Measurements from ENCODE around the gene SLC22A15.
A peak's percentile ranks its signal among the peaks of the same experiment; 100 is the strongest.
"Not testable (repeated sequence)": the region's sequence is repeated elsewhere in the genome, so short reads cannot be mapped to it uniquely, and the experiment has no call there.

Gene SLC22A15

DNA sequence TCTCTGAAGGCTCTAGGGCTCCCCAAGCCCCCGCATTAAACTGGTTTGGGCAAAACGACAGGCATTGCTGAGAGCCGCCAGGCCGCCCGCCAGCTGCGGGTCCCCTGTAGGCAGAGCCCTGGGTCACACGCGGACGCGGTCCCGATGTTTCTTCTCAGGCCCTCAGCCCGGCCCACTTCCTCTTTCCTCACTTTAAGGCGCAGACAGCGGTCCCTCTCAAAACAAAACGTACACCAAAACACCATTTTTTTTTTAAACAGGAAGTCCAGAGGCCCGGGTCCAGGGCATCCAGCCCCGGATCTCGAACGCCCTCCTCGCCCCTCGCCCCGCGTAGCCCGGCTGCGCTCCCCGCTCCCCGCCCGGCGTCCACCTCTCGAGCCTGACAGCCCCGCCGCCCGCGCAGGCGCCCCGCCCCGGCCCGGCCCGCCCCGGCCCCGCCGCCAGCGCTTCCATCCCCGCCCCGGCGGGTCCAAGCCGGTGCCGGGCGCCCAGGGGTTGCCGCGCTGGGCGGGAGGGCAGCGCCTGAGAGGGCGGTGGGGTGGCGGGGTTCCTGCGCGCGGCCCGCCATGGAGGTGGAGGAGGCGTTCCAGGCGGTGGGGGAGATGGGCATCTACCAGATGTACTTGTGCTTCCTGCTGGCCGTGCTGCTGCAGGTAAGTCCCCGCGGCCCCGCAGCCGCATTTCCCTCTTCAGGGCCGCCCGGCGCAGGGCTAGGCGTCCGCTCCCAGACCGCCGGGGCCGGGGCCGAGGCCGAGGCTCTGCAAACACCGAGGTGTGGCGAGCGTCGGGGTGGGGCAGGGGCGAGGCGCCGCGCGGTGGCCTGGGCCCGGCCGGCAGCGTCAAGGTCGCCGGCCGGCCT lies at the start of gene SLC22A15:
Gene SLC22A15 (plus strand): TSS at position 452 of the 859 bp plus-strand sequence. CDS start 115 bp downstream, at position 567.
- peak; percentile 58 for DNase-seq

DNA sequence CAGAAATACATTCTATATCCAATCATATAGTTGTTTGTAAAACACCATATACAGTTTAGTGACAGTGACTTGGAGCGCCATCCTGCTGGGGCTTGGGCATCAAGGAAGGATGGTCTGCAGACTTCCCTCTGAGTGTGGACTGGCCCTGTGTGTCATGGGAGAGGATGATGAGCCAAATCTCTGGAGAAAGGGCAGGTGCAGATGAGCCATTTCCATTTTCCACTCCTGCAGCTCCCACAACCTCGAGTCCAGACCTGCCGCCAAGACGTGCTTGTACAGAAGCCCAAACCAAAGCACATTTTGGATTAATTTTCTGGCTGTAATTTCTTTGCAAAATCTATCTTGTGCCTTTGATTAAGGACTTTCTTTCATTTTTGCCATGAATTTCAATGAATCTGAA lies 48.3 kb upstream of the SLC22A15 start:
- DNase-seq: no peak

DNA sequence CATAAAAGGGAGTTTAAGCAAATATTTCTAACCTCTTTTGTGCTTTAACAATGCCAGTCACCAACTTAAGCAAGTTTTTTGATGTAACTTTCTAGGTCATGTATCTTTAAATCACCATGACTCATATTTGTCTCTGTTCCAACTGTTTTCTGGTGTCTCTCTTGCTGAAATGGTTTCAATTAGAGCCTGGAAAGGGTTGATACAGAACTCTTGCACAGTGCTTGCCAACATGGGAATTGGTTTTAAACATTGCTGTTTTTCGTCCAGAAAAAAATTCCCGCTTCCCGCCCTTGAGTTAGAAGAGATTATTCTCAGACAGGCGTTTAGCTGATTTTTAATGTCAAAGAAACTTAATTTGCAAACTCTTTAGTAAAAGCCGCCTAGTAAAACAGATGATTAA lies 46.4 kb upstream of the SLC22A15 start:
- DNase-seq: peak; percentile 90

DNA sequence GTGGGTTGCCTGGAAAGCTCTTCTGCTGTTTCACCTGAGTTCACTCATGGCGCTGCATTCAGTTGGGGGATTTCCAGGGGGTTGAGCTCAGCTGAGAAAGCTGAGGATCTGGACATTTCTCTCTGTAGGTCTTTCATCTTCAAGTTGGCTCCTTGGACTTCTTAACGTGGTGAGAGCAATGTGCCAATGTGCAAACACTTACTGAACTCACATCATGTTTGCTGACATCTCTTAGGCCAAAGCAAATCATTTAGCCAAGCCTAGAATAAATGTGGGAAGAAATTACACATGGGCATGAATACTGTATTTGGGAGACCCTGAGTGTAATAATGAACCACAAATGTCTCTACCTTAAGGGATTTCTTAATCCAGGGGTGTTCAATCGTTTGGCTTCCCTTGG lies 42.7 kb upstream of the SLC22A15 start:
- DNase-seq: no peak

DNA sequence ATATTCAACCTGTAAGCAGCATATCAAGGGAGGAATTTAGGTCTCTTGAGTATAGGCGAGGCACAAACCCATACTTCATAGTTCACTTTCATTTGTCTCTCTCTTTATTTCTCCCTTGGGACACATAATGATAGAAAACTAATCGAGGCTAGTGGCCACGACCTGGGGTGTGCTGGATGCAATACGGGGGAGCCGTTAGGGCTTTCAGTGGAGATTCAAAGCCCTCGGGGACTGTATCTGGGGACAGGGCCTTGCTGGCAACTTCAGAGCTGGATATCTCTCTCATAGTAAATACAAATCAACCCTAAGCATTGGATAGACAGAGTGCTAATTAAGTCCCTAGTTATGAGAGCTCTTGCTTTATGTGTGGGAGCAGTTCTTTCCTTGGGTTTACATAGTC lies 36.9 kb upstream of the SLC22A15 start:
- DNase-seq: no peak

DNA sequence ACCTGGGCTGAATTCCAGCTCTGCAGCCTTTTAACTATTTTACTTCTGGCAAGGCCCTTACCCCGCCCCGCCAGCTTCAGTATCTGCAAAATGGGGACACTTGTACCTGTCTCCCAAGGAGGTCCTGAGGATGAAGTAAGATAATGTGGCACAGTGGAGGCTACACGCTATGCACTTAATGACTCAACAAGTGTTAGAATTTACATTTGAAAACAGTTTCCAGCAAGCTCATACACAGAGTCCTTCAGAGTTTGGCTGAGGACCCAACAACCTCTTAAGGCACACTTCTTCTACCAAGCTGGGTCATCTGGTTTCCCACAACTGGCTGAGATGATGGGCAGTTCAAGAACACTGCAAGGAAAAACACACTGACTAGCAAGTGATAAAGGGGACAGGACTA lies 30.2 kb upstream of the SLC22A15 start:
- no peak for DNase-seq

DNA sequence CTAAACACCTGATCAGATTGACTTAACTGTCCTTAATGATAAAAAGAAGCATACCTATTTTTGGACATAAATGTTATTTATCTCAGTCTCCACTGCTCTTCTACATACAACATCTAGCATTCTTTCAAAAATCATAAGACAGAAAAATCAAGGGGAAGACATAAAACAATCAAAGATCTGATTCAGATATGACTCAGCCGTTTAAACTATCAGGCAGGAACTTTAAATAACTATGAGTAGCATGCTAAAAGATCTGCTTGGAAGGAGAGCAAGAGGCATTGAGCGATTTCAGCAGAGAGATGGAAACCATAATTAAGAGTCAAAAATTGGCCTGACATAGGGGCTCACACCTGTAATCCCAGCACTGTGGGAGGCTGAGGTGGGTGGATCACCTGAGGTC lies 27.2 kb upstream of the SLC22A15 start:
- peak; percentile 45 for DNase-seq

DNA sequence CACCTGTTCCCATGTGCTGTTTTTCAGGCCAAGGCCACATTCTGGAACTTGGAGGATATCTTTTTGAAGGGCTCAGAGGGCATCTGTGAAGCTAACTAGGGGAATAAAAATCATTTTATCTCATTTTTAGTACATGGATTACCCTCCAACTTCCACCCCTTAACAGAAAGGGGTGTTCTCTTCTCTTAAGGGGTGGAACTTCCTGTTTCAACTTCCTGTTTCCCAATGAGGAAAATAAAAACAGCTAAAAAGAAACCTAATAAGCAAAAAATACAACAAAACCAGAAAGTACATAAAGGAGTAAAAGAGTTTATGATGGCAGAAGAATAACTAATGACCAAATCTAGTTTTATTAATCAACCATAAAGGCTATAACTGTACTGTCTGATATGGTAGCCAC lies 24.8 kb upstream of the SLC22A15 start:
- no peak for DNase-seq

DNA sequence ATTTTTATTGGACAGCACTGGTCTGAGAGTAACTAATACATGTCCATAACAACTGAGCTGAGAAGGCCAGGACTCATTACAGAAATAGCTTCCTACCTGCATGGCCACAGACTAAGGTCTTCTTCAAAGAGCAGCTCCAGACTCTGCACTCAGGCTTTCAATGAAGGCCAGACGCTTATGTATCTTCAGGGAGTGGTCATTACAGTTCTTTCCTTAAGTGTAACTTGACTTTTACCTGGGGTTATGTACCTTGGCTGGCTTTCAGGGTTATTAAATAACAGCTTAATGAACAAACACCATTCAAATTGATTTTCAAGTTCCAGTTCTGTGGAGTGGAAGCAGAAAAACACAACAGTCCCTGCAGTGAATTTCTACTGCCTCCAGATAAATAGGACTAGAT lies 23.8 kb upstream of the SLC22A15 start:
- no peak for DNase-seq

DNA sequence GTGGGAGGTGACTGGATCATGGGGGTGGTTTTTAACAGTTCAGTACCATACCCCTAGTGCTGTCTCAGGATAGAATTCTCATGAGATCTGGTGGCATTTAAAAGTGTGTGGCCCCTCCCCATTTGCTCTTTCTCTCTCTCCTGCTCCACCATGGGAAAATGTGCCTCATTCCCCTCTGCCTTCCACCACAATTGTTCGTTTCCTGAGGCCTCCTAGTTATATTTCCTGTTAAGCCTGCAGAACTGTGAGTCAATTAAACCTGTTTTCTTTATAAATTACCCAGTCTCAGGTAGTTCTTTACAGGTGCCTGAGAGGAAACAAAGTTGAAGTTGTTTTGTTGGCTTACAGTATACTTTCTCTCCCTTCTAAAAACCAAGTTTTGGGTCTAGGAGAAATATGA lies 23.1 kb upstream of the SLC22A15 start:
- no peak for DNase-seq

DNA sequence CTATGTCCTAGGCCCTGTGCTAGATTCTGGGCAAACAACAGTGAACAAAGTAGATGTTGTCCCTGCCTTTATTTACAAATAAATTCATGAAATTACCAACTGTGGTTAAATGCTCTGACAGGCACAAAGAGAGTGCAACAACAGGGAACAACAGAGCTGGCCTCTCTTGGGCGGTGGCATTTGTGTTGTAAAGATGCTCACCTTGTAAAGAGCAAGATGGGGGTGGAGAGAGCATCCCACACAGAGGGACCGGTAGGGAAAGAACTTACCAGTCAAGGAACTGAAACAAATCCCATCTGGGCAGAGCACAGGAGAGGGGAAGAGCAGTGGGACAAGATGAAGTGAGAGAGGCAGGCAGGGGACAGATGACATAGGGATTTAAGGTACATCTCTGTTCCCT lies 21.6 kb upstream of the SLC22A15 start:
- DNase-seq: no peak

DNA sequence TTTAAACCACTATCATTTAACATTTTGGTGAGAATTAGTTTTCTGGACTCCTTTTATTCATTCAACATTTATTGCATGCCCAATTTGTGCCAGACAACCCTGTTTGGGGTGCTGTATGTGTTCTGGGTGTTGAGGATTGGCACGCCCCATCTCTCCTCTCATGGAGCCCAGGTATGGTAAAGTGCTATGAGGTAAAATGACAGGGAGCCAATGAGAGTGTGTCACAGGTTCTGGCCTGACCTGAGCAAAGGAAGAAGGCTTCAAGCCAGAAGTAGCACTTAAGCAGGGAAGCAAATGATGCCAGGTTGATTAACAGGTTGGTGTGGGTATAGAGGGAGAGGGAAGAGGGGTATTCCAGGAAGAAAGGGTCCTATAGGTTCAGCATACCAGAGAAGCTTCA lies 21.1 kb upstream of the SLC22A15 start:
- DNase-seq: no peak

DNA sequence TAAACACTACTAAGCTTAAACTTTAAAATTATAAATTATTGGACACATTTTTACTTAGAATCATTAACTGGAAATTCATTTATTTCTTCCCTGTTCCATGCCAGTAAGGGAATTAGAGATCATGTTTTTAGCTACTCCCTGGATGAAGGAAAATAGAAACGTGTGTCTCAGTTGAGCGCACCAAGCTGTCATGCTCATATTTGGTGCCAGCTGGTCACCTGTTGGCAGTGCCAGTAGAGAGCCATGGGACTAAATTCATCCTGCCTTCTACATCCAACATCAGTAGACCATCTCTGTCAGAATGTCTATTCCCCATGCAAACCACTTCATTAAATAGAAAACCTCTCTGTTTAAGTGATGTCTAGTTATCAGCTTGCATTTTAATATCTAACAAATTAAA lies 17.4 kb upstream of the SLC22A15 start:
- no peak for DNase-seq

DNA sequence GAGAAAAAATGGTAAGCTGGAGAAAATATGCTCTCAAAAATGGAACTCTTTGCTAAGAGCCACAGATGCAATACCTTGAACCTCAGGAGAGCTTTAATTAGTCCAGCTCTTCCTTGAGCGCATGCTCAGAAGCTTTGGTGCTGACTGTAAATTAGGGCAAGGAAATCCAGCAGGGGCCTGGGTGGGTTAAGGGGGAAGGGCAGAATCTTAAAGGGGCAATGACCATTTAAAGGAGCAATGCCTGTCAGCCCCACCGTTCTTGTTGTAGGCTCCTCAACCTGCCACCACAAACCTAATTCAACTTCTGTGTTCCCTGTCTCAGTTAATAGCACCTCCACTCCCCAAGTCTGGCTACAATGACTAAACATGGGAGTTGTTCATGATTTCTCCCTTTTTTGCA lies 6.8 kb upstream of the SLC22A15 start:
- peak; percentile 14 for DNase-seq

DNA sequence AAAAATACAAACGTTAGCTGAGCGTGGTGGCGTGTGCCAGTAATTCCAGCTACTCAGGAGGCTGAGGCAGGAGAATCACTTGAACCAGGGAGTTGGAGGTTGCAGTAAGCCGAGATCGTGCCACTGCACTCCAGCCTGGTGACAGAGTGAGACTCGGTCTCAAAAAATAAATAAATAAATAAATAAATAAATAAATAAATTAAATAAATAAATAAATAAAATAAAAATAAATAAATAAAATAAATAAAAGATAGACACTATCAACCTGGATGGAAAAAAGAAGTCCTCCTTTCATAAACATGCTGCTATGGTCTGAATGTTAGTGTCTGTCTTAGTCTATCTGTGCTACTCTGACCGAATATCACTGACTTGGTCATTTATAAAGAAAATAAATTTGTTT lies 4.5 kb upstream of the SLC22A15 start:
- not testable (repeated sequence) for DNase-seq

DNA sequence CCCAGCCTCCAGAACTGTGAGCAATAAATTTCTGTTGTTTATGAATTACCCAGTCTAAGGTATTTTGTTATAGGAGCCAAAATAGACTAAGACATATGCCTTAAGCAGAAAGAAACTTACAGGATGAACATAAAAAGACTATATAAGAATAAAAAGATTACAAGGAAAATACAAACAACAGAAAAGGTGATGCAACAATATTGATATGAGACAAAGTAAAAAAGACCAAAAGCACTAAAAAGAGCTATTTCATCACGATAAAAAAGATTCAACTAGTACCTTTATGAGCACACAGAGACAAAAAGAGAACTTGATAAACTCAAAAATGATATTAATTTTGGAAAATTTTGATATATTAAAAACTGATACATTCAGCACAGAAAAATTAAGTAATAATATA lies 3.2 kb upstream of the SLC22A15 start:
- no peak for DNase-seq

DNA sequence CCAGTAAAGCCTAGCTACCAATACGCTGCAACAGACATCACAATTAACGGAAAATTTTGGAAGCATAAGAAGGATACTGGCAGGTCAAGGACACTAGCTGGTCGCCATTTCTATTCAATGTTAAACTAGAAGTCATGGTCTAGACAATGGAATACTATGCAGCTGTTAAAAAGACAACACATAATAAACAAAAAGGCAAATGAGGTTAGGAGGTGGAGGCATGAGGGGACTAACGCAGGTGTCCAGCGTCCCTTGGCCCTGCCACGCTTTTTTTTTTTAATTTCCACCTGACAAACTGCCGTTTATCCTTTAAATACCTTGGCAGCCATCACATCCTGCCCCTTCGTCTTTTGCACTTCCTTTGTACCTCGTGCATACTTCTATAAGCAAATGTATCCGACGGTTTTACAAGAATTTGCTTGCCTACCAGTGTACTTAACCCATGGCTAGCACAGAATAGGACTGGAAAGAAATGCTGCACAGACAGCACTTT lies 698 bp upstream of the SLC22A15 start:
- no peak for DNase-seq

DNA sequence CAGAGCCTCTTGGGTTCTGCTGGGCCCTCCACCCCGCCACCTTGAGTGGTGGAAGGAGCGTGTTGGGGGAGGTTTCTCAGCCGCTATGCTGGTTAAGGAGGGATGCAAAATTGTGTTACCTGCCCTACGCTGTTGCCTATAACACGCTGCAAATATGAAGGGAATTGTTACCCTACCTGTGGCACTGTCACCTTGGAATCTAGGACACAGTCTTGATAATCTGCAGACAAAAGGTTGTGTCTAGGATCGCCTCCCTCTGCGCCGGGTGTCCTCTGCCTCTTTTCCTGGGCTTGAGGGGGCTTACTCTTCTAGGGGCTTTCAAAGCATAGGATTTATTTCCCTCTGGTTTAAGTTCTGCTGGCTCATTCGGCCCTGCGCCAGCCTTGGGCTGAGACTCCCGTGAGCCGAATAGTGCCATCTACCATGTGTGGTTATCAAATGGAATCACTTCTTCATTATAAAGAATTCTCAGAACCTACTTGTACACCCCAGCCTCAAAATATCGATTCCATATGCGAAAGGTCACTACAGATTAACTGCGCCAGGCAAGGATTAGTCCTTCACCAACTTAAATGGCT lies 697 bp downstream of the SLC22A15 start:
- DNase-seq: peak; percentile 4

DNA sequence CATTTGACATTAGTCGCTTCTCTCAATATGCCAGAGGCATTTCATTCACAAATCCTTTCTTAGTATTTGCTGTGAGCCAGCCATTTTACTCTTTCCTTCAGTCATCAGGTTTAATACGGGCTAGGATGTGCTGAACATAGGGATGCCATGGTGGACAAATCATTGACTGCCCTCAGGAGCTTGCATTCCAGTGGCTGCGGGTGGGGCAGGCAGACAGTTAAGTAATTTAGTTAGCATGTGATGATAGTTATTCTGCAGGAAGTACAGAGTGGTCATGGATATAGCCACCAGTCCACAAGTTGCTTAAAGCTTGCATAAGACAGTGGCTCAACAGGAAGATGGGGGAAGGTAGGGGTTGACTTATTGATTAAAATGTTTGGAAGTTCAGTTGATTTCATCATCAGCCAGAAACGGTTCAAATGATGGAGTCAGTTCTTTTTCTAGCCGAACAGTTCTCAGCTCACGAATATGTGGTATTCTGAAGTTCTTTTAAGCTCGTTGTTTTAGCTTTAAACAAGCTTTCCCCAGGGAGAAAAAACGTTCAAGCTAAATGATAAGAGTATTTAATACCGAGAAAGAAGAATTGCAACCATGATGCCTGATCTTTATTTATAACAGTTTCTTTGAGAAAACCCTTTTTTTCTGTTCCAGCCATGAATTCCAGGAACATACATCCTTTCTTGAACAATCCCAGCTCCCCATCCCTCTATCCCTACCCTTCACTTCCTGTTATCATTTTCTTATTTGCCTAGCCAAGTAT lies 1.4 kb downstream of the SLC22A15 start:
- DNase-seq: peak; percentile 81

DNA sequence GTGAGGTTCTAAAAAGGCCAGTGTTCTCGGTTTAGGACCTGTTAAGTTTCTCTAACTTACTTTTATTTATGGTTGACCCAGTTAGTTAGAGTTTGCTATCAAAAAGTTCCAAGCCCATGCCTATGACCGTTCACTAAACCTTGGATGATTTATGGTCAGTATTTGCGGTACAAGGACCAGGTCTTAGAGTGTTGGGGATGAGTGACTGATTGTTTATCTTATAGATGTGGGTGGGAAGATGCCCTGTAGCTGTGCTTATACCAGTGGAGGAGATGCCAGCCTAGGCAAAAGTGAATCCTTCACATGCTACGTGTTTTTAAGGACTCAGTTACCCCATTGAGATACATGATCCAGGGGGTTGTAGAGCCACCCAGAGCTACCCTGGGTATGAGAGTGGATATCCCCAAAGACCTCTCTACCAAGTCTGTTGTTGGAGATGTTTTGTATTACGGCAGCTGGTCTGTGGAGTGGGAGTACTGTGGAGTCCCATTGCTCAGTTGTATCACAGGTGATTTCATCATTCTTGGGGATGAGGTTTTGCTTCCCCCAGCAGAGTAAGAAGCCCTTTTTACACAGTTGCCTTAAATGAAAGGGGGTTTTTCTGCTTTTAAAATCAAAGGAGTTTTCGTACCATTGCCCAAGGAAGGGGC lies 2.1 kb downstream of the SLC22A15 start:
- no peak for DNase-seq

DNA sequence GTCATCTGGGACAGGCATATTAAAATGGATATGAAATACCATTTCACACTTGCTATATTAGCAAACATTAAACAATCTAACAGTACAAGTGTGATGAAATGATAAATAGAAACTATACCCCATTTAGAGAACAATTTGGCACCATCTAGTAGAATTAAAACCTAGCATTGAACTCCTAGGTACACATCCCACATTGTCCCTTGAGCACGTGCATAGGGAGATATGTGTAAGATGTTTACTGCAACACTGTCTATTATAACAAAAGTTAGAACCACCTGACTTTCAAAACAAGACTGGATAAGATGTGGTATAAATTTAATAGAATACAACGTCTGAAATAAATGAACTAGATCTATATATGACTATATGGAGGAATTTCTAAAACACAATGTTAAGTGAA lies 3.8 kb downstream of the SLC22A15 start:
- DNase-seq: no peak

DNA sequence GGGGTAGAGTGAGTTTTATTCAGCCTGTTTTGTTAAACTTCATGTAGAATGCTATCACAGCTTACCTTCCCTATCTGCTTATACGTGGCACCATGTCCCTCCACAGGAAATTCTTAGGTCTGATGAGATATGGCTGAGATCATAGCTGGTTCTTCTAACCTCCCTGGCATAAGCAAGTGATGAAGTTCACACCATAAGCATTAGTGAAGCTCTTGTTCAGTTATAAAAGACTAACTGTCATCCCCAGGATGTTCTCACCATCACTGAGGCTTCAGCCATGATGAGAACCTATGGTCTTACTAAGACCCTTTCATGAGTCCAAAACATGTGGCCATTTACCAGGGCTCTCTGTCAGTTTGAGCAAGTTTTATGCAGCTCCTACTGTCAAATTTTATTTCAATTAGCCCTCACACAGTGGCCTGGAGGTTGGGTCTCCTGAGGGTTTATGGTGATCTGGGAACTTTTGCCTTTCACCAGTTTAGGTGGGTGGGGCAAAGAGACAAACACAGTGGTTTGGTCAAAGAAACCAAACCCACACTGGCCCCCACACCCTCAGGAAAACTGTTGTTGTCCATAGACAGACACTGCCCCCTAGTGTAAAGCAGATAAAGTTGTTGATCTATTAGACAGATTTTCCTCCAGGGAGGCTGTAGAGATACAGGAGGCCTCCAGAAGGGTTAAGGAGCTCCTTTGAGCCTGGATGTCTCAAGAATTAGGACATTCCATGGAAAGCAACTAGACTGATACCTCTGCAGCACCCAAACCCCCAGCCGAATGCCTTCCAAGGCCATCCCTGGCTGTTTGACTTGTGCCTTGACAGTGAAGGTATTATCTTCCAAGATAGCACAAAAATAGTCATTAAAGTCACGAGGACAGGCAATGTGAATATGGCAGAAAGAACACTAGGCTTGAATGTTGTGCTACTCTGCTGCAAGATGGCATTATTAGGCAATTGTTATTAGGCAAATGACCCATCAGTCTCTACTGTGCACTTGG lies 5.0 kb downstream of the SLC22A15 start:
- peak; percentile 58 for DNase-seq

Data from fibroblast of skin of right biceps (primary cell).